DOHH2 (cell line): ENCODE measurements around the gene DLD.

Experiments used
- H3F3A ChIP-seq: fragments of 200-600 bp; sonication (generic), shearing (Covaris generic); 2 replicates; pipeline ENCODE4 v1.6.0; 2016; ENCODE audit warnings: antibody characterized with exemption, mild to moderate bottlenecking; ENCODE audit not compliant: control insufficient read depth, insufficient read depth
- H3K27ac ChIP-seq: fragments of 200-600 bp; sonication (generic); 2 replicates; pipeline ENCODE4 v1.5.1; 2014; ENCODE audit warnings: low read depth, mild to moderate bottlenecking, low read length, moderate library complexity
- H3K27me3 ChIP-seq: fragments of 200-600 bp; sonication (generic); 2 replicates; pipeline ENCODE4 v1.6.1; 2014; ENCODE audit warnings: mild to moderate bottlenecking, low read length, mixed read lengths; ENCODE audit not compliant: control insufficient read depth
- H3K36me3 ChIP-seq: fragments of 200-600 bp; sonication (generic); 2 replicates; pipeline ENCODE4 v1.6.1; 2014; ENCODE audit warnings: mild to moderate bottlenecking, low read length, moderate library complexity, mixed read lengths; ENCODE audit not compliant: control insufficient read depth
- H3K4me1 ChIP-seq: fragments of 200-600 bp; sonication (generic); 2 replicates; pipeline ENCODE4 v1.6.1; 2014; ENCODE audit warnings: mild to moderate bottlenecking, low read length, mixed read lengths; ENCODE audit not compliant: control insufficient read depth
- H3K4me2 ChIP-seq: fragments of 200-600 bp; sonication (generic); 2 replicates; pipeline ENCODE4 v1.6.0; 2014; ENCODE audit warnings: mild to moderate bottlenecking, low read length, moderate library complexity
- H3K4me3 ChIP-seq: fragments of 200-600 bp; sonication (generic); 2 replicates; pipeline ENCODE4 v1.5.1; 2014; ENCODE audit warnings: mild to moderate bottlenecking, low read length, mixed read lengths
- H3K79me2 ChIP-seq: fragments of 200-600 bp; sonication (generic); 2 replicates; pipeline ENCODE4 v1.6.1; 2014; ENCODE audit warnings: mild to moderate bottlenecking, low read length, mixed read lengths; ENCODE audit not compliant: control insufficient read depth
- H3K9me2 ChIP-seq: fragments of 200-600 bp; sonication (generic); replicated peaks from 2 replicates; pipeline ENCODE4 v1.6.1; 2014; ENCODE audit warnings: mild to moderate bottlenecking, low read length, mixed read lengths; ENCODE audit not compliant: control insufficient read depth
- H3K9me3 ChIP-seq: fragments of 200-600 bp; sonication (generic); 2 replicates; pipeline ENCODE4 v1.6.1; 2014; ENCODE audit warnings: antibody characterized with exemption, low read length, mixed read lengths; ENCODE audit not compliant: control insufficient read depth, insufficient read depth
- H4K20me1 ChIP-seq: fragments of 200-600 bp; sonication (generic); 2 replicates; pipeline ENCODE4 v1.6.0; 2014; ENCODE audit warnings: low read depth, mild to moderate bottlenecking, antibody characterized with exemption, low read length, moderate library complexity; ENCODE audit not compliant: control insufficient read depth, insufficient read depth
- EZH2phosphoT487 ChIP-seq: fragments of 200-600 bp; sonication (generic); IDR thresholded peaks from 2 replicates; pipeline ENCODE4 v1.6.1; 2017; ENCODE audit warnings: borderline replicate concordance, mild to moderate bottlenecking, antibody characterized with exemption, low read length, moderate library complexity, mixed read lengths
- TF ChIP-seq, protein P1 (sequence below): fragments of 200-600 bp; sonication (generic); IDR thresholded peaks from one replicate; pipeline ENCODE4 v1.5.1; 2014; ENCODE audit warnings: antibody characterized with exemption, mild to moderate bottlenecking, low read depth, low read length; ENCODE audit not compliant: poor library complexity, severe bottlenecking

The DLD gene

DNA sequence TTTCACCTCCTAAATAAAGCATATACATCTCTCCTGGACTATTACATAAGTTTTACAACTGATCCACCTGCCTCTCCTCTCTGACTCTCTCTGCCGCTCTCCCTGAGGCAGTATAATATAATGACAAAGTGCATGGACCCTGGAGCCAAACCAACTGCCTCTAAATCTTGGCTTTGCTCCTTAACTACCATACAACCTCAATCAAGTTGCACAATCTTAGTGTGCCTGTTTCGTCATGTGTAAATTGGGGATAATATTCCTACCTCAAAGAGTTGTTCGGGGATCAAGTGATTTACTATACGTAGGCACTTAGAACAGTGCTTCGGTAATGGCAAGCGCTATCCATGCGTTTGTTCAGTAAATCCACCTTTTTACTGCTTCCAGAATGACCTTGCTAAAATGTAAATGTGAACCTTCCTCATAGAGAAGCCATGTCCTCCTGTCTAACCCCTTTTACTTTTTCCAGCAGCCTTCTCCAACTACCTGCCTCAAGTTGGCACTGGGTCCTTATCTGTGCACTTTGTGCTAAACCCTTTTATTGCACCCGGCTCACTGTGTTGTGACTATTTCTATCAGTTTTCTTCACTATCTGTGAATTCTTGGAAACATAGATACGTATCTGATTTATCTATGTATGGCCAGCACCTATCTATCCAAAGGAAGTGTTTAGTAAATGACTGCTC is 30.6 kb upstream of the DLD start:
- H3K9me2 ChIP-seq = no peaks in the 10 kb centered on the region
- no peak overlapping the region for H3K4me2 ChIP-seq
- H3K27ac ChIP-seq = no peak overlapping the region
- H3K4me3 ChIP-seq = no peak overlapping the region
- H3K4me1 ChIP-seq = no peaks in the 10 kb centered on the region
- H4K20me1 ChIP-seq = no peaks in the 10 kb centered on the region
- no peaks in the 10 kb centered on the region for H3K36me3 ChIP-seq
- no peaks in the 10 kb centered on the region for H3K27me3 ChIP-seq
- TF ChIP-seq, protein P1, sequence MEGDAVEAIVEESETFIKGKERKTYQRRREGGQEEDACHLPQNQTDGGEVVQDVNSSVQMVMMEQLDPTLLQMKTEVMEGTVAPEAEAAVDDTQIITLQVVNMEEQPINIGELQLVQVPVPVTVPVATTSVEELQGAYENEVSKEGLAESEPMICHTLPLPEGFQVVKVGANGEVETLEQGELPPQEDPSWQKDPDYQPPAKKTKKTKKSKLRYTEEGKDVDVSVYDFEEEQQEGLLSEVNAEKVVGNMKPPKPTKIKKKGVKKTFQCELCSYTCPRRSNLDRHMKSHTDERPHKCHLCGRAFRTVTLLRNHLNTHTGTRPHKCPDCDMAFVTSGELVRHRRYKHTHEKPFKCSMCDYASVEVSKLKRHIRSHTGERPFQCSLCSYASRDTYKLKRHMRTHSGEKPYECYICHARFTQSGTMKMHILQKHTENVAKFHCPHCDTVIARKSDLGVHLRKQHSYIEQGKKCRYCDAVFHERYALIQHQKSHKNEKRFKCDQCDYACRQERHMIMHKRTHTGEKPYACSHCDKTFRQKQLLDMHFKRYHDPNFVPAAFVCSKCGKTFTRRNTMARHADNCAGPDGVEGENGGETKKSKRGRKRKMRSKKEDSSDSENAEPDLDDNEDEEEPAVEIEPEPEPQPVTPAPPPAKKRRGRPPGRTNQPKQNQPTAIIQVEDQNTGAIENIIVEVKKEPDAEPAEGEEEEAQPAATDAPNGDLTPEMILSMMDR = no peak
- no peak for TF ChIP-seq EZH2phosphoT487
- no peaks in the 10 kb centered on the region for H3K9me3 ChIP-seq
- H3K79me2 ChIP-seq = no peaks in the 10 kb centered on the region
- H3F3A ChIP-seq = no peaks in the 10 kb centered on the region

- H3K27ac ChIP-seq = no peak overlapping the region
- no peaks in the 10 kb centered on the region for H3K36me3 ChIP-seq
- H4K20me1 ChIP-seq = no peaks in the 10 kb centered on the region
- no peaks in the 10 kb centered on the region for H3K79me2 ChIP-seq
- H3K4me1 ChIP-seq = no peaks in the 10 kb centered on the region
- H3K4me2 ChIP-seq = no peak overlapping the region
- no peaks in the 10 kb centered on the region for H3K9me2 ChIP-seq
- H3K9me3 ChIP-seq = no peaks in the 10 kb centered on the region
- no peak overlapping the region for H3K4me3 ChIP-seq
- H3F3A ChIP-seq = no peaks in the 10 kb centered on the region
- H3K27me3 ChIP-seq = peaks cover 3% of the 10 kb centered on the region; the same call in 1 of the 2 replicates
- TF ChIP-seq EZH2phosphoT487 = no peak
- TF ChIP-seq, protein P1 = no peak
Observed at GRCh38 chr7:107860981-107861652, 29.9 kb upstream of the DLD start.

- TF ChIP-seq, protein P1 = no peak
- TF ChIP-seq EZH2phosphoT487 = no peak
- Histone ChIP-seq H4K20me1 (no peaks in the 10 kb centered on the region), H3K4me3 (no peak overlapping the region), H3K27me3 (peaks cover 3% of the 10 kb centered on the region; the same call in 1 of the 2 replicates), H3K27ac (no peak overlapping the region), H3K36me3 (no peaks in the 10 kb centered on the region), H3K4me1 (no peaks in the 10 kb centered on the region), H3K79me2 (no peaks in the 10 kb centered on the region), H3K9me3 (no peaks in the 10 kb centered on the region), H3F3A (no peaks in the 10 kb centered on the region), H3K9me2 (no peaks in the 10 kb centered on the region), H3K4me2 (no peak overlapping the region)
Observed at GRCh38 chr7:107865956-107866775, 24.8 kb upstream of the DLD start.
